ENCODE data around the gene DGKG.

DNA sequence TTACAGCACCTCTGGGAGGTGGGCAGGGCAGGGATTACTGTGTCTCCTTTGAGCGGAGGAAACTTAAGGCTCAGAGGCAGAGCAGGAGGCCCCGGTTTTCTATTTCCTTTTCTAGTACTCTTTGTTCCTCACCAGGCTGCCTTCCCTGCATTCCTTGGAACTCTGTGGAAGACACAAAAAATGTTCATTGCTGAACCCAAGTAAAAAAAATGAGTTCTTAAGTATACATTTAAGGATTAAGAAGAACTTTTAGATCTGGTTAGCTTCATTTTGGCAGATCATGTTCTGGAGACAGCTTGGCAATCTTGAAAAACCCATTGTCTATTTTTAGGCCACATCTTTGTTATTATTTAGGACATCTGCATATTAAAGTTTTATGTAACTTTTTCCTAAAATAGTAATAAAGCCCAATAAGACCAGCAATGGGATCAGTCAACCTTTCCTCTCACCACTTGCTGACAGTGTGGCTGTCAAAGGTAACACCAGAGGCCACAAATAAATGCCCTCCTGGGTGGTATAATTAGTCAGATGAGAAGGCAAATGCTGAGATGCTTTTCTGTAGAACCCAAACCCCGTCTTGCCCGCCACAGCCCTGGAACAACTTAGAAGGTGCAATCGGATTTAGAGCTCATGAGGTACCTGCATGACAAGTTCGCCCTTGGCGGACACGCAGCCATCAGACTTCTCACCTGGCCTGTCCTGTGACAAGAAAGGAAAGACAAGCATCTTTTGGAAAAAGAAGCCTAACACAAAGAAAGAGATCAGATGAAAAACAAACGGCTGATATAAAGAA lies 97.2 kb downstream of the DGKG start:
- TF ChIP-seq, protein P1, sequence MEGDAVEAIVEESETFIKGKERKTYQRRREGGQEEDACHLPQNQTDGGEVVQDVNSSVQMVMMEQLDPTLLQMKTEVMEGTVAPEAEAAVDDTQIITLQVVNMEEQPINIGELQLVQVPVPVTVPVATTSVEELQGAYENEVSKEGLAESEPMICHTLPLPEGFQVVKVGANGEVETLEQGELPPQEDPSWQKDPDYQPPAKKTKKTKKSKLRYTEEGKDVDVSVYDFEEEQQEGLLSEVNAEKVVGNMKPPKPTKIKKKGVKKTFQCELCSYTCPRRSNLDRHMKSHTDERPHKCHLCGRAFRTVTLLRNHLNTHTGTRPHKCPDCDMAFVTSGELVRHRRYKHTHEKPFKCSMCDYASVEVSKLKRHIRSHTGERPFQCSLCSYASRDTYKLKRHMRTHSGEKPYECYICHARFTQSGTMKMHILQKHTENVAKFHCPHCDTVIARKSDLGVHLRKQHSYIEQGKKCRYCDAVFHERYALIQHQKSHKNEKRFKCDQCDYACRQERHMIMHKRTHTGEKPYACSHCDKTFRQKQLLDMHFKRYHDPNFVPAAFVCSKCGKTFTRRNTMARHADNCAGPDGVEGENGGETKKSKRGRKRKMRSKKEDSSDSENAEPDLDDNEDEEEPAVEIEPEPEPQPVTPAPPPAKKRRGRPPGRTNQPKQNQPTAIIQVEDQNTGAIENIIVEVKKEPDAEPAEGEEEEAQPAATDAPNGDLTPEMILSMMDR (IDR thresholded peaks at IDR 0.05), result no peak
- no peak for TF ChIP-seq EZH2 (IDR thresholded peaks at IDR 0.05; ENCODE audit: borderline replicate concordance, insufficient read depth, low read depth, low read length, poor library complexity, severe bottlenecking)

Measured in B cell (primary cell).